HG02973 (cell line): ENCODE results near the gene TNFRSF4.
"Not testable (repeated sequence)": the region's sequence is repeated elsewhere in the genome, so short reads cannot be mapped to it uniquely, and the experiment has no call there.

Experiments
- ATAC-seq: cut with Tn5 transposase; IDR thresholded peaks from one replicate; pipeline ENCODE4 v1.9.1; 2021; ENCODE audit warnings: moderate library complexity; ENCODE audit not compliant: unreplicated experiment

The TNFRSF4 gene

DNA sequence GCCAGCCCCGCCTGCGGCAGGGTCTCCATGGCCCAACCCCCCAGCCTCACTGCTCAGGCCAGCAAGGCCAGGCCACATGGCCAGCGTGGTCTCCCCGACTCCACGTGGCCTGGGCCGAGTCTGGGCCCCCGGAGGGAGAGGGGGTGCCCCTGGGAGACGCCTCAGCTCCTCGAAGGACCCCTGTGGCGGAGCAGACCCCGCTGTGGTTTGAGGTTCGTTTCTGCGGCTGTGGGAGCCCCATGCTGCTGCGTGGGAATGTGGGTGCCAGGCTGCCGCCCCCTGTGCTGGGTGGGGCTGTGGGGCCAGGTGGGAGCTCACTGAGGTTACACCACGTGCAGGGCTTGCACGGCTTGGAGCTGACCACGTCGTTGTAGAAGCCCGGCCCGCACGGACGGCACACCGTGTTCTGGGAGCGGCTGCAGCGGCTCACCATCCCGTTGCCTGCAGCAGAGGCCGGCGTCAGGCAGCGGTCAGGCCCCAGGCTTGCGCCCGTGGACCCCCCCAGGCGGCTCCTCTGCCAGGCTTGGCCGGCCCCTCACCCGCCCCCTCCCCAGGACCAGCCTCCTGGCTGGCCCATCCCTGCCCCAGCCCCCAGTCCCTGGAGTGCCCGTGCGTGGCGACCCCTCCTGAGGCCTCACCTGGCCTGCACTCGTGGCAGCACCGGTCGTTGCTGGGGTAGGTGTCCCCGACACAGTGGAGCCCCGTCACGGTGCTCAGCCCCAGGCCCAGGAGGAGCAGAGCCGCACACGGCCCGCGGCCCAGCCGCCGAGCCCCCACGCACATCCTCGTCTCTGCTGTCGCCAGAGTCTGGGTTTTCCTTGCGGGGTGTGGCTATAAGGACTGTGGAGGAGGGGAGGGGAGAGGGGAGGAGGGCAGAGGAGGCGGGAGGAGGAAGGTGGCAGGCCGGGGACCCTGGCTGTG is at the start of gene TNFRSF4:
Gene TNFRSF4 (minus strand): TSS at position 809 of the 921 bp plus-strand sequence. CDS start 26 bp downstream, at position 783.
- ATAC-seq: no peak

DNA sequence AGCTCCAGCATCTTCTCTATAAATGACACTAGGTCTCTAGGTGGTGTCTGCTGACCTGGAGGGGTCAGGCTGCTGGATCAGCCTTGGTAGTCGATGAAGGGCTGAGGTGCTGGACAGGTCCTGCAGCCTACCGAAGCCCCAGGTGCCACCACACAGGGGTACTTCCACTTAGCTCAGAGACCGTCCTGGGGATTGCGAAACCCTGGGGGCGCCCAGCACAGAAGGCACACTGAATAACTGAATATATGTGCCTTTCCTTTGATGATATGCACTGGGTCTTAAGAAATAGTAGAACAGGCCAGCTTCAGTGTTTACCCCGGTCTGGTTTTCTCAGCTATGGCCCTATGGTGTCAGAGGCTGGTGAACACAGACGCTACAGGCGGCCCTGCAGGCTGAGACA is 48.8 kb upstream of the TNFRSF4 start:
- no peak for ATAC-seq

DNA sequence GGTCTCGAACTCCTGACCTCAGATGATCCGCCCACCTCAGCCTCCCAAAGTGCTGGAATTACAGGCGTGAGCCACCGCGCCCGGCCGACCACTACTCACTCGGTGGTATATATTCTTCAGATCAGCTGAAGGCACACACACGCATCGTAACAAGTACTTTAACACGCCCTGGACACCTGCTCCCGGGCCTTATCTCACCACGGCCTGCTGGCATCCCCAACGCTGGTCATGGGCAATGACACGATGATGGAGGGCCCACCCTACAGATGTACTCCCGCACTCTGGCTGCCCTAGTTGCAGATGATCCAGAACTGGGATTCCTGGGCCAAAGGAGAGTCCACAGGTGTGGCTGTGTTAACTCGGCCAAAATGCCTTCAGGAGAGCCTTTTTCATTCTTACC is 48.1 kb upstream of the TNFRSF4 start:
- no peak for ATAC-seq

DNA sequence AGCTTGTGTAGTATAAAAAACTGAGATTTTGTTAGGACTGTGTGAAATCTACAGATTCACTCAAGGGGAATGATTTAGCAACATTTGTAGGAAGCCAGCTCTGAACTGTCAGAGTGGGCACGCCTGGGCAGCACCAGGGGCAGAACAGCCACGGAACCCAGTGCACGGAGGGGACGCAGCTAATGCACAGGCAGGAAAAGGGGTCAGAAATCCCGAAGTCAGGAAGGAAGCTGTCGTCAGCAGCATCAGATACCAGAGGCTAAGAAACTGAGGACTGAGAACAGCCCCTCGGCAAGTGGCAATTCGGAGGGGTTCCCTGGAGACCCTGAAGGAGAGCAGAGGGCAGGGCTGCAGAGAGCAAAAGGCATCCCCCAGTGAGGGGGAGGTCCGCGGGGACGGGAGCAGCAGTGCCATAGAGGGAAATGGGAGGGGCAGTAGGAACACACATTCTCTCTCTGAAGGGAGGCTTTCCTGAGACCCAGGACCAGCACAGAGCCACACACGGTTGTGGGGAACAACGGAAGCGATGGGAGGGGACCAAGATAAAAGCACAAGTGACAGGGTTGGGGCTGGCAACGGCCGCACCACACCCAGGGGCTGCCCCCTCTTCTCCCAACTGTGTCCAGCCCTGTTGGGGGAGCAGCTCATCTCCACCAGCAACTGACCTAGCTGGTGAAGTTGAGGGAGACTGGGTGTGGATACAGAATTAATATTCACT is 47.0 kb upstream of the TNFRSF4 start:
- ATAC-seq: no peak

DNA sequence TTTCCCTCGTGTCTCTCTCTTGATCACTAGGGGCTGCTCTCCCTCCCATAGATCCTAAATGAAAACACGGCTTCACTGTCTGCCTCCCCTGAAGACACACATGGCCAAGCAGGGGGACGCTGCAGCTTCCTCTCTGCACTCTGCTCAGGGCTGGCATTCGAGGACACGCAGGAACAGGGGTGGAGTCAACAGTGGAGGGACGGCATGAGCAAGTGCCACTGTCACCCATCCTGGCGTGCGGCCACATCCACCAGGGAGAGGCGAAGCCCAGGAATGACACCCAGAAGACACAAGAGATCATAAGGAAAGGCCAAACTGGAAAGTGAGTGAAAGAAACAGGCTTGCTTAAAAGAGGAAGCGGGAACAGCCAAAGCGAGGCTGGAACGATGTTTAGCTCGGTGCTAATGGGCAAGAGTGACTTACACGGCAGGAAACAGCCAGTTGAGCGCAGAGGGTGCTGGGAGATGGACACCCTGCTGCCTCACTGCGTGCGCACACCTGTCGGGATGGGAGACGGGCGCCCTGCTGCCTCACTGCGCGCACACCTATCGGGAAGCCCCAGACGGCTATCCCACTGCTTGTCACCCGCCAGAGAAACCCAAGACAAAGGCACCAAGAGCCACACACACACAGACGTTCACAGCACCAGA is 46.1 kb upstream of the TNFRSF4 start:
- ATAC-seq: no peak

DNA sequence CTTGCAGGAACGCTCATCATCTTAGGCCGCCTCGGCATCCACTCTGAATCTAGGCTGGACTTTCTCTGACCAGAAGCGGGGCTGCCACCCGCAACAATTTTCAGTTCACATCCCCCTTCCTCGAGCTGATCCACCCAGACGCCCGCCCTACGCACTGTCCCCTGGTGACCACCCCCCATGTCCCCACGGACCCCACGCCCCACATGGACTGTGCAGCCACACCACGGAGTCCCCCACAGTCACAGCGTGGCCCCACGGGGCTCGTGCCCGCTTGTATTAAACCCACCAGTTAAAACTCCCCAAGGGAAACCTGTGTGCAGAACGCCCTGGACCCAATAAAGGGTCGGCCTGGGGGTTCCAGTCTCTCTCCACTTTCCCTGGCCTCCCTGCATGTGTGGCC is 45.6 kb upstream of the TNFRSF4 start:
- ATAC-seq: no peak

DNA sequence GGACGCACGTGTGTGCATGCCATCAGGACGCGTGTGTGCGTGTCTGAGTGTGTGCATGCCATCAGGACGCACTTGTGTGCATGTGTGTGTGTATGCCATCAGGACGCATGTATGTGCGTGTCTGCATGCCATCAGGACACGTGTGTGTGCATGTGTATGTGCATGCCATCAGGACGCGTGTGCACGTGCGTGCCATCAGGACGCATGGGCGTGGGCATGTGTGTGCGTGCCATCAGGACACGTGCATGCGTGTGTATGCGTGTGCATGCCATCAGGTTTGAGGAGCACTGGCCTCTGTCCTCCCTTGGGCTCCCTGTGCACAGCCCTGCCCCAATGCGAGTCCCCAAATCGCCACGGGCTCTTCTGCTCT is 45.2 kb upstream of the TNFRSF4 start:
- ATAC-seq: no peak

DNA sequence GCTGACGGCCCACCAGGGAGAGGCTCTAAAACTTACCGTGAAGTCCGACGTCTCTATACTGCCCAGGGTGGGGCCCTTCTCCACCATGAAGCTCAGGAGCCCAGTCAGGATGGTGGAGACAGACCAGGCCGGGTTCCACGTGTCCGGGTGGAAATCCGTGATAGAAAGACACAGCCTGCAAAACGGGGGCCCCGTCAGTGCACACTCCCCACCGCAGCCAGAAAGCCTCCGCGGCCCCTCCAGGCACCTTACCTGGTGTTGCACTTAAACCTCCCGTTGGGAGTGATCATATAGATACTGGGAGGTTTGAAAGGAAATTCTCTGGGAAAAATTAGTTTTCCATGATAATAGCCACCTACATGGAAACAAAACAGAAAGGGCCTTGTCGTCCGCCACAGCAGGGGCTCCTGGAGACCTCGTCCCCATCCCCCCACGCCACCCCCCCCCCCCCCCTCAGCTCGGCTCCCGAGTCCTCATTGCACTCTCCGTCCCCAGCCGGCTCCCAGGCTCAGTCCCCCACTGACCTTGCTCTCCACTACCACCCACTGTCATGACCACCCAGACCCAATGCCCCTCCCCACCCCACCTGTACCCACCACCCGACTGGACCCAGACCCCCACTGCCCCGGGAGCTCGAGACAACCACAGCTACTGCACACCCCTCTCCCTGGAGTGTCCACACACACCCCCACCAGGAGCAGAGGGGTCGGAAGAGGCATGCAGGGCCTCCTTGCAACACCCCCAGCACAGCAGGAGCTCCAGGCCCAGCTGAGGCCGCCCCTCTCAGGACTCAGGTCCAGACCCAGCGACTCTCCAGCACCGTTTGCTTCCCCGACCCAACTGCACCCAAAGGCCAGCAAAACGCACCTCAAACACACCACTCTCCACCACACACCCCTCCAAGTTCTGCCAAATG is 43.3 kb upstream of the TNFRSF4 start:
- no peak for ATAC-seq

DNA sequence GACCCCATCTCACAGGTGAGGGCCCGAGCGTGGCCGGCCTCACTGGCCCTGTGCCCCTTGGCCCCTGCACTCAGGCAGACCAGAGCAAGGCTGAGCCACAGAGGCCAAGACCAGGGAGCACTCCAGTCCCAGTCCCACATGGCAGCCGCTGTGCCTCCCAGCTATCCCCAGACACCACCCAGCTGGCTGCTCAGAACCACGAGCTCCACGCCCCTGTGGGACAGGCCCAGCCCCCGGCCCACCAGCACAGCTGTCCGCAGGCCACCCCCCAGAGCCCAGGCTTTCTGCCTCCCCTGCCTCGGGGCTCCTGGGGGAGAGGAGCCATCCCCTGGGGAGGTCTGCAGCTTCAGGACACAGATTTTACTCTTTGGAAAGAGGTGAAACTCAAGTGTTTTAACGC is 41.7 kb upstream of the TNFRSF4 start:
- ATAC-seq: no peak

DNA sequence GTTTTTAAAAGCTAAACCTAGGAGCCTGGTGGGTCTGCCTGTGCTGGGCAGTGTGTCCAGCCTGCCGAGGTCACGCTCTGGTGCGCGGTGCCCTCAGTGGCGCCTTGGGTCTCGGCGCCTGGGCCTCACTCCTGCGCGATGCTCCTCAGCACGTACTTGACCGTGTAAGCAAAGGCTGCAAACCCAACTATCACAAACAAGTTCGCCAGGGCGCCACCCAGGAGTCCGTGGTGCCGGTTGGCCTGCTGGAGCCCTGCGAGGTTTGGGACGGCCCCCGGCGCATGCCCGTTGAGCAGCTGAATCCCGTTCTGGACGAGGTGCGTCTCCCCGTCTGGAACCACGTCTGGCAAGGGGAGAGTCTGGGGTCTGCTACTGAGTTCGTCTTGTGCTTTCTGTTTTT is 41.1 kb upstream of the TNFRSF4 start:
- ATAC-seq: no peak

DNA sequence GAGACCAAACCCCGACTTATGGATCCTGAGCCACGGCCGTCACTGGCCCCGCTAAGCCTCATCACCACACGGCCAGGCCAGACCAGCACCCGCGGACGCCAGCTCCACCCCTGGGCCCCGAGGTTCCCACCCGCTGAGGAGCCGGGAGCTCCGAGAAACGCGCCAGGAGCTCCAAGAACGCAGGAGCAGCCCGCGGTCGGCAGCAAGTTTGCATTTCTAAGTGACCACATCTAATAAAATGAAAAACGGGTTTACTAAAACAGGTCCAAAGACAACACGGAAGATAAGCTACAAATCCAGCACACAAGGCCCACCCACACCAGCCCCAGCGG is 40.7 kb upstream of the TNFRSF4 start:
- no peak for ATAC-seq

DNA sequence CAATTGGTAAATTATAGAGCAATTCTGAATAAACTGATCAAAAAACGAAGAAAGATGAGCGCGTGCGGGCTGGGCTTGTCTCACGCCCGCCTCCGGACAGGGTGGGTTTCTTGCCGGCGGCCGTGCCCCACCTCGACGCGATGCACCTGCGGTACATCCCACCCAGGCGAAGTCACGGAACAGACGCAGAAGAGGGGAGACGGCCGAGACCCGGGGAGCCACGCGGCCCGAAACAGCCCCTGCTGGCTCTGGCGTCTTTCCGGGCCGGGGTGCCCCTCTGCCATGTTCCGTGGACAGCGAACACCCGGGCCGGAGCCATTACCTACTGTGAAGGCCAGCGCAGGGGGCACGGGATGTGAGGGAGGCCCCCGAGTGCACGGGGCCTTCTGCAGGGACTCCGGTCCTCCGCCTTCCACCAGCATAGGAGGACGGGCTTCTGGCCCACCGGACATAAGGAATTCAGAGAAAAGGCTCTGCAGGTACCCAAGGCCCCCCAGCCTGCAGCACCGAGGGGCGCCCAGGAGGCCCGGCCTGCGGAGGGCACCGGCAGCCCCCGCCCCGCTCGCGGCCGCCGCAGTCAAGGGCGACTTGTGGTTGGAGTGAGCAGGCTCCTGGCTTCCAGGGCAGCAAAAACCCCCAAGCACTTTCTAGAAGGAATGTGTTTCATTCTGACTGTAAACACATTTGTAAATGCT is 40.2 kb upstream of the TNFRSF4 start:
- no peak for ATAC-seq

DNA sequence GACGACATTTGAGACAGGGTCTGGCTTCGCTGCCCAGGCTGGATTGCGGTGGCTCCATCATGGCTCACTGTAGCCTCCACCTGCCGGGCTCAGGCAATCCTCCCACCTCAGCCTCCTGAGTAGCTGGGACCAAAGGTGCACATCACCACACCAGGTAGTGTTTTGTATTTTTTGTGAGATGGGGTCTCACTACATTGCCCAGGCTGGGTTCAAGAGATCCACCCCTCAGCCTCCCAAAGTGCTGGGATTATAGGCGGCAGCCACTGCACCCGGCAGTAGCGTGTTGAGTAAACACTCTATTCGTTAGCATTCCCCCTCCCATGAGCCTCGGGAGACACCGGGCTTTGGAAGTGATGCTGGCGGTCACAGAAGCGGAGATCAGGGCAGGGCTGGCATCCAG is 39.4 kb upstream of the TNFRSF4 start:
- ATAC-seq: no peak

DNA sequence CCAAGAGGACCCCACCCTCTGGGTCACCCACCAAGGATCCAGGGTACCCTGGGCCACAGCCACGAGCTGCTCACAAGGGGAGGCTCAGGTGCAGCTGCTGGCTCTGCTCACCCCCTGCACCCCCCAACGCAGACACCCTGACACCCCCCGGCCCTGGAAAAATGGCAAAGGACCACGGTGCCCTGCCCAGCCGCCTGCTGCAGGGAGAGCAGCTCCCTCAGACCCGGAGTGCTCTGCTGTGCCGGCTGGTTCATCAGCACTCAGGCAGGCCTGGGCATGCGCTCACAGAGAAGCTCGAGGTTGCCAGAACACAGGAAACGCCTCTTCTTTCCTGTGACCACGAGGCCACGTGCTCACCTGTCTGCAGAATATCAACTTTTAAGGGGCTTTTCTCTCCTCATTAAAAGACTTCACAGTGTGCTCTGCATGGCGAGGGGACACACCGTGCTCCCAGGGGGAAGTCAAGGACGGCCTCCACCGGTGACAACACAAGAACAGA is 36.9 kb upstream of the TNFRSF4 start:
- ATAC-seq: peak; percentile 48

DNA sequence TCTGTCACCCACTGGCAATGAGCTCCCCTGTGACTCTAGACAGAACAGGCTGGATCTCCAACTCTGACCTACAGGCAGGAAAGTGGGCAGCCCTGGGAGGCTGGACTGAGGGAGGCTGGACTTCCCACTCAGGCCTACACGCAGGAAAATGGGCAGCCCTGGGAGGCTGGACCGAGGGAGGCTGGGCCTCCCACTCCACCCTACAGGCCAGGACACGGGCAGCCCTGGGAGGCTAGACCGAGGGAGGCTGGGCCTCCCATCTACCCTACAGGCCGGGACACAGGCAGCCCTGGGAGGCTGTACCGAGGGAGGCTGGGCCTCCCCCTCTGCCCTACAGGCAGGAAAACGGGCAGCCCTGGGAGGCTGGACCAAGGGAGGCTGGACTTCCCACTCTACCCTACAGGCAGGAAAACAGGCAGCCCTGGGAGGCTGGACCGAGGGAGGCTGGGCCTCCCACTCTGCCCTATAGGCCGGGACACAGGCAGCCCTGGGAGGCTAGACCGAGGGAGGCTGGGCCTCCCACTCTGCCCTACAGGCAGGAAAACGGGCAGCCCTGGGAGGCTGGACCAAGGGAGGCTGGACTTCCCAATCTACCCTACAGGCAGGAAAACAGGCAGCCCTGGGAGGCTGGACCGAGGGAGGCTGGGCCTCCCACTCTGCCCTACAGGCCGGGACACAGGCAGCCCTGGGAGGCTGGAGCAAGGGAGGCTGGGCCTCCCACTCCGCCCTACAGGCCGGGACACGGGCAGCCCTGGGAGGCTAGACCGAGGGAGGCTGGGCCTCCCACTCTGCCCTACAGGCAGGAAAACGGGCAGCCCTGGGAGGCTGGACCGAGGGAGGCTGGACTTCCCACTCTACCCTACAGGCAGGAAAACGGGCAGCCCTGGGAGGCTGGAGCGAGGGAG is 34.3 kb upstream of the TNFRSF4 start:
- not testable (repeated sequence) for ATAC-seq

DNA sequence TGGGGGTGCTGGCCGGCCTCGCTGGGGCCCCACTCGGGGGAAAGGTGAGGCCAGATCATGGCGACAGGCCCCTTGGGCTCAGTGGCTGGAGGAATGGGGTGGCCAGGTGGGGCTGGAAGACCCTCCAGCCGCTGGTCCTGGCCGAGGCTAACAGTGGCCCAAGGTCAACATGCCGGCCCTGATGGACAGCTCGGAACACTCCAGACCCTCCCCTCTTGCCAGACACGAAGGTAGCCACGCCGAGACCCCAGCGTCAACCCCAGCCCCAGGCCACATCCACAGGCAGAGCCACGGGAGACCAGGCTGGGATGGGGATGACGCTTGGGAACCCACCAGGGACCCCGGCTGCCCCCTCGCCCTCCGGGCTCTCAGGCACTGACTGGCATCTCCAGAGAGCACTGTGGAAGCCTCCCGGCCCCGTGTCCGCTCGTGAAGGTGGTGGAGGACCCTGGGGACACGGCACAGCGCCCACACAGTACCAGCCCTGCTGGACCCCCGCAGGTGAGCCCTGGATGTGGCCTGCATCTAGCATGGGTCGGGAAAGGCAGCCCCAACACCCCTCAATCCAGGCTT is 33.5 kb upstream of the TNFRSF4 start:
- ATAC-seq: no peak

DNA sequence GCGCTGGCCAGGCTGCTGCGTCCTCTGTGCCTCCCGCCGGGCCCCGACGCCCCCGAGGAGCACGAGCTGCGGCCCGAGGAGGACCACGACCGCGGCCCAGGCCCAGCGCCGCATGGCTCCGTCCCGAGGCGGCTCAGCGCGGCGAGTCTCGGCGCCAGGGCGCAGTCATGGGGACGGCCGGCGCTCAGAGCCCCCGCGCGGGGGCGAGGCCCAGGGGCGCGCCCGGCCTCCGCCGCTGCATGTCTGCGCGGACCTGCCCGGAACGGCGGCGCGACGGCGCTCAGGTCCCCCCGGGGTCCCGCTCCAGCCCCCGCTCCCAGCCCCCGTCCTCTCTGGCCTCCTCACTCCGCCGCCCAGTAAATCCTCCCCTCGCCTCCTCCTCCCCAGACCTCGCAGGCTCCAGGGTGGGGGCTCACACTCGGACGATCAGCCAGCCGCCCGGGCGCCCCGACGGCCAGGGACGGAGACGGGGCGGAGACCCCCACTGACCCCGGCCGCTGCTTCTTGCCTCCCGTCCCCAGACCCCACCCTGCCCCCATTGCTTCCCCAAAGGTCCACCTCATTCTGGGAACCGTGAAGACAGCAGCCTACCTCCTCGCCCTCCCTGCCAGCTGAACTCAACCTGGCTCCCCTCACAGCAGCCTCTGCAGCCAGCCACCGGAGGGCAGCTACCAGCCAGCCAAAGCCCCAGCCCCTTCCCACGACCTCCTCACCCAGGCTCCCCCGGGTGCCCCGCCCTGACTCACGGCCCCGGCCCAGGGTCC is 32.8 kb upstream of the TNFRSF4 start, which contains the start of gene C1QTNF12:
Gene C1QTNF12 (minus strand): TSS at position 146 of the 764 bp plus-strand sequence. CDS start 32 bp downstream, at position 114.
- no peak for ATAC-seq
